ENCODE data around the gene CEP95. TPM values are rescaled to one million over a fixed set of nuclear protein-coding genes. Genes with fewer than 3 reads are reported as not detected.

Gene CEP95
- total RNA-seq, 3 donors from 2014 or later: 56.5 to 74.4 (median 73.2) TPM

DNA sequence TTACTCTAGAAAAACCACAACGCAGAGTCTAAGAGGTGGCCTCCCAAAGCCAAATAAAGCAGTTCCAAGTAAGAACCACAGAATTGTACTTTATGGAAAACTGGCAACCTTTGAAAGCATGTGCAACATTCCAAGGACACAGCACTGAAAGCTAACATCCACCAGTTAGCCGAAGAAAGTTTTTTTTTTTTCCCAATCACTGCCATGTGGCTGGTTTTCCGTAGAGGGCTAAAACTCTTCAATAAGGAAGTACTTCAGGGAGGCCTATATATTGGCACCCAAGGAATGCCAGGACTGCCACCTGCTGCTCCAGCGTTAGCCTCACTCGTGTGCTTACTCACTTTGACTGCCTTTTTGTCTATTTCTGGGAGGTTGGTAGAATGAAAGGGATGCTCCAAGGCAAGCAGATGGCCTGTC lies 25.2 kb downstream of the CEP95 start:
- Histone ChIP-seq H3K27ac (peak overlapping the region; percentile 16 to 28), H3K36me3 (peaks cover 26% of the 10 kb centered on the region)
- no peak for DNase-seq (ENCODE audit: low spot score in 2 of 2)

DNA sequence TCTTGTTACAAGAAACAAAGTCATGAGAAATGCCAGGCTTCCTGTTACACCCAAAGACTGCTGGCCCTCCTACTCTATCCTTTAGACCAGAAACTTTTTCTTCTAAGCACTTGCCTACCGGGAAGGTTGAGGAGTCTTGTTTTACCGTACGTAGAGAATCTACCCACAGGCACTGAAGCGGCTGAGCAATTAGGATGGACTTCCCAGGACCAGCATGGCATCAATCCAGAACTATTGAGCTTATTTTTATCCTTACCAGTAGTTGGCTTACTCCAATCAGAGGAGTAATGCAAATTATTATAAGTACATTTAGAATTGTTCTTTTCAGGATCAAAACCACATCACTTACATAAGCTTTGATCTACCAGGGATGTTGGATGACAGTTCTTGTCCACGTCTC lies 25.6 kb downstream of the CEP95 start:
- intact Hi-C loops (cut with DNase I; ENCODE audit: low total_unique reads): no loop called here
- Histone ChIP-seq H3K4me3 (no peak overlapping the region), H3K27me3 (no peaks in the 10 kb centered on the region), H3K36me3 (peaks cover 26% of the 10 kb centered on the region), H3K4me1 (no peaks in the 10 kb centered on the region), H3K9me3 (no peaks in the 10 kb centered on the region), H3K27ac (peak overlapping the region; percentile 16 to 28)
- no peak for TF ChIP-seq POLR2A (IDR thresholded peaks at IDR 0.05)
- TF ChIP-seq, protein P1, sequence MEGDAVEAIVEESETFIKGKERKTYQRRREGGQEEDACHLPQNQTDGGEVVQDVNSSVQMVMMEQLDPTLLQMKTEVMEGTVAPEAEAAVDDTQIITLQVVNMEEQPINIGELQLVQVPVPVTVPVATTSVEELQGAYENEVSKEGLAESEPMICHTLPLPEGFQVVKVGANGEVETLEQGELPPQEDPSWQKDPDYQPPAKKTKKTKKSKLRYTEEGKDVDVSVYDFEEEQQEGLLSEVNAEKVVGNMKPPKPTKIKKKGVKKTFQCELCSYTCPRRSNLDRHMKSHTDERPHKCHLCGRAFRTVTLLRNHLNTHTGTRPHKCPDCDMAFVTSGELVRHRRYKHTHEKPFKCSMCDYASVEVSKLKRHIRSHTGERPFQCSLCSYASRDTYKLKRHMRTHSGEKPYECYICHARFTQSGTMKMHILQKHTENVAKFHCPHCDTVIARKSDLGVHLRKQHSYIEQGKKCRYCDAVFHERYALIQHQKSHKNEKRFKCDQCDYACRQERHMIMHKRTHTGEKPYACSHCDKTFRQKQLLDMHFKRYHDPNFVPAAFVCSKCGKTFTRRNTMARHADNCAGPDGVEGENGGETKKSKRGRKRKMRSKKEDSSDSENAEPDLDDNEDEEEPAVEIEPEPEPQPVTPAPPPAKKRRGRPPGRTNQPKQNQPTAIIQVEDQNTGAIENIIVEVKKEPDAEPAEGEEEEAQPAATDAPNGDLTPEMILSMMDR (IDR thresholded peaks at IDR 0.05): no peak
- TF ChIP-seq POLR2AphosphoS5 (IDR thresholded peaks at IDR 0.05): no peak
- DNase-seq (ENCODE audit: low spot score in 2 of 2): no peak

More for the DNA sequence above, 25.2 kb downstream of the CEP95 start:
- Histone ChIP-seq H3K4me1 (no peaks in the 10 kb centered on the region), H3K27me3 (no peaks in the 10 kb centered on the region), H3K9me3 (no peaks in the 10 kb centered on the region), H3K4me3 (no peak overlapping the region)
- intact Hi-C loops (cut with DNase I; ENCODE audit: low total_unique reads): no loop called here
- no peak for TF ChIP-seq POLR2AphosphoS5 (IDR thresholded peaks at IDR 0.05)
- TF ChIP-seq, protein P1 (IDR thresholded peaks at IDR 0.05): no peak

DNA sequence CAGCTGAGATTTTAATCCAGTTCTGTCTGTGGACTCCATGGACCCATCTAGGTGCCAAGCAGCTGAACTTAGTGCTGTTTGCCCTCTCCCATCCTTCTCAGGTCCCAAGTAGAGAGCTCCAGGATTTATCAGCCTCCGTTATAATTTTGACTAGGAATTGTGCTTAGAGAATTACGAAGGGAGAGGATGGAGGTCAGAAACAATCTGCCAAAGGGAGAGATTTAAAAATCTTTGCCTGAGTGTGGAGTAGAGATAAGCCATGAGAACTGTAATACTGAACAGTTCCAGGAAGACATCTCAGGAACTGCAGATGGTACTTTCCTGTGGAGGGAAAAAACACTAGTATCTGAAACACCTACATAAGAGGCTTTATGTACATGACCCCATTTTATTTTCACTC lies 27.0 kb downstream of the CEP95 start:
- Histone ChIP-seq H3K4me1 (no peaks in the 10 kb centered on the region), H3K9me3 (no peaks in the 10 kb centered on the region), H3K27me3 (no peaks in the 10 kb centered on the region), H3K36me3 (peaks cover 19% of the 10 kb centered on the region), H3K4me3 (no peak overlapping the region), H3K27ac (no peak overlapping the region)
- intact Hi-C loops (cut with DNase I; ENCODE audit: low total_unique reads): no loop called here
- TF ChIP-seq POLR2AphosphoS5 (IDR thresholded peaks at IDR 0.05) (no peak), POLR2A (IDR thresholded peaks at IDR 0.05) (no peak)
- TF ChIP-seq, protein P1 (IDR thresholded peaks at IDR 0.05): no peak
- DNase-seq (ENCODE audit: low spot score in 2 of 2): no peak

DNA sequence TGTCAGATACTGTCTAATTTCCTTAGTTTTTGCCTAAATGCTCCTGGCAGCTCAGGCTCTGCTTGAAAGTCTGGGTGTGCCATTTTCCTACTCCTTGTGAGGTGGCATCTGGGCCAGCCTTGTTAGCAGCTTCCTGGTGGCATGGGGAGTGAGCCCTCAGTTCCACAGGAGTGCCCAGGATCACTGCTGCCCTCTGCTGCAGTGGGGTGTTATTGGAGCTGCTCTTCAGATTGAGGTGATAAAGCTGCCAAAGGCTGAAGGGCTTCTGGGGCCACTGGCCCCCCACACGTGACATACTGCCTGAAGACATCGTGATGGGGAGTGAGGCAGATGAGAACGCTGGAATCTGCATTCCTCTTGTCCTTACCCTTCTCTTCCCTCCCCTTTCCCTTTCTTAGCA lies 27.4 kb downstream of the CEP95 start:
- no peaks in the 10 kb centered on the region for H3K27me3 ChIP-seq
- H3K4me3 ChIP-seq: no peak overlapping the region
- H3K4me1 ChIP-seq: no peaks in the 10 kb centered on the region
- H3K27ac ChIP-seq: no peak overlapping the region
- H3K36me3 ChIP-seq: peaks cover 15% of the 10 kb centered on the region
- no peaks in the 10 kb centered on the region for H3K9me3 ChIP-seq
- no peak for DNase-seq (ENCODE audit: low spot score in 2 of 2)
- no peak for TF ChIP-seq POLR2AphosphoS5 (IDR thresholded peaks at IDR 0.05)
- TF ChIP-seq, protein P1 (IDR thresholded peaks at IDR 0.05): no peak
- no peak for TF ChIP-seq POLR2A (IDR thresholded peaks at IDR 0.05)
- intact Hi-C loops (cut with DNase I; ENCODE audit: low total_unique reads): no loop called here

DNA sequence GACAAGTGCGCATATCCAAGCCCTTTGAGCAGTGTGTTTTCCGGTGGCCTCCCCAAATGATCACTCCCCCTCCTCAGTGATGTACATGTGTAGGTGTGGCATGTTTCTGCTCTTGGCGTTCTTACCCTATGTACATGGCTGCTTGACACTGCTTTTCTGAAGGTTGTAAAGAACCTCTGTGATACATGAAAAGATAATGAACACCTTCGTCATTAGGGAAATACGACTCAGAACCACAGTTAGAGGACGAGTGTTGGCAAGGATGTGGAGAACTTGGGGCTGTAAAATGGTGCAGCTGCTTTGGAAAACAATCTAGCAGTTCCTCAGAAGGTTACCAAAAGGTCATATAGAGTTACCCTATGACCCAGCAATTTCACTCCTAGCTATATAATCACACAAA lies 28.6 kb downstream of the CEP95 start:
- H3K9me3 ChIP-seq: no peaks in the 10 kb centered on the region
- TF ChIP-seq POLR2A (IDR thresholded peaks at IDR 0.05): no peak
- TF ChIP-seq POLR2AphosphoS5 (IDR thresholded peaks at IDR 0.05): no peak
- TF ChIP-seq, protein P1 (IDR thresholded peaks at IDR 0.05): no peak
- no peaks in the 10 kb centered on the region for H3K27me3 ChIP-seq
- DNase-seq (ENCODE audit: low spot score in 2 of 2): no peak
- H3K4me3 ChIP-seq: no peak overlapping the region
- no peak overlapping the region for H3K27ac ChIP-seq
- no peaks in the 10 kb centered on the region for H3K4me1 ChIP-seq
- peaks cover 13% of the 10 kb centered on the region for H3K36me3 ChIP-seq
- intact Hi-C loops (cut with DNase I; ENCODE audit: low total_unique reads): no loop called here
